Astrocyte (in vitro differentiated cells and primary cell): ENCODE results near the gene ALG14.

Experiments
- EZH2 ChIP-seq: IDR thresholded peaks from 2 replicates; pipeline ENCODE4 v1.6.1; 2012; ENCODE audit warnings: mild to moderate bottlenecking, low read length, inconsistent platforms; ENCODE audit not compliant: insufficient read depth
- TF ChIP-seq, protein P1 (sequence below): IDR thresholded peaks from 2 replicates; pipeline ENCODE4 v1.5.1; 2011; ENCODE audit warnings: low read depth, mild to moderate bottlenecking, inconsistent platforms, low read length, moderate library complexity; ENCODE audit not compliant: insufficient read depth

DNA sequence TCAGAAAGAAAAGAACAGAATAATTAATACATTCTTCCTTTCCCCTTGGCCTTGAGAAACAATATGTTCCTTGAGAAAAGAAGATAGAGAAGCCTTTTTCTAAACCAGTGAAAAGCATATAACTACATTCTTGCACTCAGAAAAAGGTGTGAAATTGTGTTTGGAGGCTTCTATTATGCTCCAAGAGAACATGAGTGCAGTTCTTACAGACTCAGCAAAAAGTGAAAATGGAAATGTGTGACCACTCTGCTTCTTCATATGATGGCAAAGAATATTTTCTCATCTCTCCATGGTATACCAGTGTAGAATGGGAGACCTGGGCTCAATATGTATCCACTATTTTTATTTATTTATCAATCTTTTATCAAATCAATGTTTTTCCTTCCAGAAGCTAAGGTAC is 43.2 kb downstream of the ALG14 start:
- TF ChIP-seq, protein P1, sequence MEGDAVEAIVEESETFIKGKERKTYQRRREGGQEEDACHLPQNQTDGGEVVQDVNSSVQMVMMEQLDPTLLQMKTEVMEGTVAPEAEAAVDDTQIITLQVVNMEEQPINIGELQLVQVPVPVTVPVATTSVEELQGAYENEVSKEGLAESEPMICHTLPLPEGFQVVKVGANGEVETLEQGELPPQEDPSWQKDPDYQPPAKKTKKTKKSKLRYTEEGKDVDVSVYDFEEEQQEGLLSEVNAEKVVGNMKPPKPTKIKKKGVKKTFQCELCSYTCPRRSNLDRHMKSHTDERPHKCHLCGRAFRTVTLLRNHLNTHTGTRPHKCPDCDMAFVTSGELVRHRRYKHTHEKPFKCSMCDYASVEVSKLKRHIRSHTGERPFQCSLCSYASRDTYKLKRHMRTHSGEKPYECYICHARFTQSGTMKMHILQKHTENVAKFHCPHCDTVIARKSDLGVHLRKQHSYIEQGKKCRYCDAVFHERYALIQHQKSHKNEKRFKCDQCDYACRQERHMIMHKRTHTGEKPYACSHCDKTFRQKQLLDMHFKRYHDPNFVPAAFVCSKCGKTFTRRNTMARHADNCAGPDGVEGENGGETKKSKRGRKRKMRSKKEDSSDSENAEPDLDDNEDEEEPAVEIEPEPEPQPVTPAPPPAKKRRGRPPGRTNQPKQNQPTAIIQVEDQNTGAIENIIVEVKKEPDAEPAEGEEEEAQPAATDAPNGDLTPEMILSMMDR, result no peak
- no peak for TF ChIP-seq EZH2
